Adrenal gland (tissue), 5 donors: Measurements from ENCODE around the gene NMUR1.

Experiments used
- POLR2A ChIP-seq, 2 donors: fragments of 450-650 bp; IDR thresholded peaks; one replicate each; pipeline ENCODE4 v1.6.1; 2017; ENCODE audit warnings: antibody characterized with exemption in 2 of 2, mild to moderate bottlenecking in 2 of 2, moderate library complexity in 1 of 2
- TF ChIP-seq, protein P1 (sequence below), 6 experiments: fragments of 450-650 bp in 4 of 6; fragments of 200-600 bp in 2 of 6; sonication (generic) in 1 of 6; IDR thresholded peaks; 1 replicate in 5 of 6; 2 replicates in 1 of 6; pipeline versions ENCODE4 v1.5.1 to v1.8.0; 2016 to 2021; ENCODE audit warnings: antibody characterized with exemption in 6 of 6, mild to moderate bottlenecking in 2 of 6, moderate library complexity in 1 of 6
- donor health status: DM: no; HTN: no; CAD: no.

DNA sequence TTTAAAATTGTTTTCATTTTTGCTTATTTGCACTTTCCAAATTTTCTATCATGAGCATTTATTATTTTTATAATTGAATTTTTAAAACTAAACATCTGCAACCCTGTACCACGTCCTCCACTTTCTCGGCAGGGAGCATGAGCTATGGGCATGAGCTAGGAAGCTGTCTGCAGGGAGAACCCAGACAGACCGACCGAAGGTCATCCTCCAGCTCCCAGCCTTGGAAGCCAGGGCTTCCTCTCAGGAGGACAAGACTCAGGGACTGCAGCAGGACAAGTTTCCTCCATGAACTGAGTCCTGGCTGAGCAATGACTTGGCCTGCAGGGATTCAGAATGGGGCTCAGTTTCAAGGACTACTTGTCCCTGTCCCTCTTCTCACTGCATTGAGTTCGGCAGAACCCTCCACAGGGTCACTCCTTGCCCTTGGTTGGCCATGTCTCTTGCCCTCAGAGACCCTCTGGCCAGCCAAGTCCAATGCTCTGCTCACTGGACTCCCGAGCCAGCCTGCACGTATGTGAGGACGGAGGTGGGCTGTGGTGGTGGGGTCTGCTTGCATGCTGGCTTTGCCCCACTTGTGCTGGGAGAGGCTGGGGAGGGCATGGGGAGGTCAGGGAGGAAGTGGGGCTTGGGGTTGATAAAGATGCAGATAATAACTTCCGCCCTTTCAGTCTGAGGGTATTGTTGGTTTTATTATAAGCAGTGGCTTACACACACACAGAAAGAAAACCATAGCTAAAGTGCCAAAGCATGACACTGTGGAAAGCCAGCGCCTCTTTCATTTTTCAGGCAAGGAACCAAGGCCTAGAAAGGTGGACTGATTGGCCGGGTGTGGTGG, 6.6 kb downstream of the NMUR1 start:
- TF ChIP-seq, protein P1, sequence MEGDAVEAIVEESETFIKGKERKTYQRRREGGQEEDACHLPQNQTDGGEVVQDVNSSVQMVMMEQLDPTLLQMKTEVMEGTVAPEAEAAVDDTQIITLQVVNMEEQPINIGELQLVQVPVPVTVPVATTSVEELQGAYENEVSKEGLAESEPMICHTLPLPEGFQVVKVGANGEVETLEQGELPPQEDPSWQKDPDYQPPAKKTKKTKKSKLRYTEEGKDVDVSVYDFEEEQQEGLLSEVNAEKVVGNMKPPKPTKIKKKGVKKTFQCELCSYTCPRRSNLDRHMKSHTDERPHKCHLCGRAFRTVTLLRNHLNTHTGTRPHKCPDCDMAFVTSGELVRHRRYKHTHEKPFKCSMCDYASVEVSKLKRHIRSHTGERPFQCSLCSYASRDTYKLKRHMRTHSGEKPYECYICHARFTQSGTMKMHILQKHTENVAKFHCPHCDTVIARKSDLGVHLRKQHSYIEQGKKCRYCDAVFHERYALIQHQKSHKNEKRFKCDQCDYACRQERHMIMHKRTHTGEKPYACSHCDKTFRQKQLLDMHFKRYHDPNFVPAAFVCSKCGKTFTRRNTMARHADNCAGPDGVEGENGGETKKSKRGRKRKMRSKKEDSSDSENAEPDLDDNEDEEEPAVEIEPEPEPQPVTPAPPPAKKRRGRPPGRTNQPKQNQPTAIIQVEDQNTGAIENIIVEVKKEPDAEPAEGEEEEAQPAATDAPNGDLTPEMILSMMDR (IDR thresholded peaks at IDR 0.05) = no peak
- no peak for TF ChIP-seq POLR2A (IDR thresholded peaks at IDR 0.05)
